ENCODE results near the gene IL34.
"Not testable (repeated sequence)": the region's sequence is repeated elsewhere in the genome, so short reads cannot be mapped to it uniquely, and the experiment has no call there.

Gene IL34

DNA sequence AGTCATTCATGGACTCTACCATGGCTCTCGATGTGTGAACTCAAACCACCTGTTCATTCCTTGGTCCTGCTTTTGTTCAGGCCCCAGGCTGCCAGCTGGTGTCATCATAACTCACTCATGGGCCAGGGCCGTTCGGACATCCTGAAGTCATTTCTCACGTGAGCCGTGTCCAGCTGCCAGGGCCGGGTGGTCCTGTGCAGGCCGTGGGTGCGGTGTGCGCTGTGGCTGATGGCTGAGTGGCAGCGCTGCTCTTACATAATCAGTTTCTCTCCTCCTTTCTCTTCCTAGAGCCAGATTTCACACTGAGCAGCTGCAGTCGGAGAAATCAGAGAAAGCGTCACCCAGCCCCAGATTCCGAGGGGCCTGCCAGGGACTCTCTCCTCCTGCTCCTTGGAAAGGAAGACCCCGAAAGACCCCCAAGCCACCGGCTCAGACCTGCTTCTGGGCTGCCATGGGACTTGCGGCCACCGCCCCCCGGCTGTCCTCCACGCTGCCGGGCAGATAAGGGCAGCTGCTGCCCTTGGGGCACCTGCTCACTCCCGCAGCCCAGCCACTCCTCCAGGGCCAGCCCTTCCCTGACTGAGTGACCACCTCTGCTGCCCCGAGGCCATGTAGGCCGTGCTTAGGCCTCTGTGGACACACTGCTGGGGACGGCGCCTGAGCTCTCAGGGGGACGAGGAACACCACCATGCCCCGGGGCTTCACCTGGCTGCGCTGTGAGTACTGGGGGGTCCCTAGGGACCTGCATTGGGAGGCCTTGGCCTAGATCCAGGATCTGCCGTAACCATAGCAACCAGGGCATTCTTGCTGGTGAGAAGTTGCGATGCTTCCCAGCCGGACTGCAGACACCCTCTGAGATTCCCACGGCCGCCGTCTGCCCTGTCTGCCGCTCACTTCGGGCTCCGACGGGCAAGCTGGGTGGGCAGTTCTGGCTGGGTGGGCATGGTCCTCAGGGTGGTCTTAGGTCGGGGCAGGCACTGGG, at the start of gene IL34:
Gene IL34, plus strand, starts transcription at position 300 of the 982 bp plus-strand sequence. Its CDS starts 389 bp downstream, at position 689.
- ATAC-seq = no peak

DNA sequence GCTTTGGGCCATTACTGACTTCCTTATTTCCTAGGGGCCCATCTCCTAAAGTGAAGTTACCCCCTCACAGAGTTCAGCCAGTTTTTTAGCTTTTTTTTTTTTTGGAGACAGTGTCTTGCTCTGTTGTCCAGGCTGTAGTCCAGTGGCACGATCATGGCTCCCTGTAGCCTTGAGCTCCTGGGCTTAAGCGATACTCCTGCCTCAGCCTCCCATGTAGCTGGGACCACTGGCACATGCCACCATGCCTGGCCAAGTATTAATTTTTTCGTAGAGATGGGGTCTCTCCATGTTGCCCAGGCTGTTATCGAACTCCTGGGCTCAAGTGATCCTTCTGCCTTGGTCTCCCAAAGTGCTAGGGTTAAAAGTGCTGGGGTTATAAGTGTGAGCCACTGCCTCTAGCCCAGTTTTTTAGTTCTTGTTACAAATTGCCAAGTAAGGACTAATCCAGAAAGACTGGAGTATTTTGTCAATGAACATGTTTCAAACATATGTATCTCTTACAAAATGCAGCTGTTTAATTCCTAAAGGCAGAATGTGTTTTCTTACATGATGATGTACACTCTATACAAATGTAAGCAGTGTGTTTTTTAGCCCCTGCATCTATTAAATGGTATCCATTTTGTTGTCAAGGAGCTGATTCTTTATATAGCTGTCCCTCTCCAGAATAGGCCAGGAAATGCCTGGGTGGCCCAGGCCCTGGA, 49.1 kb upstream of the IL34 start:
- ATAC-seq = no peak

DNA sequence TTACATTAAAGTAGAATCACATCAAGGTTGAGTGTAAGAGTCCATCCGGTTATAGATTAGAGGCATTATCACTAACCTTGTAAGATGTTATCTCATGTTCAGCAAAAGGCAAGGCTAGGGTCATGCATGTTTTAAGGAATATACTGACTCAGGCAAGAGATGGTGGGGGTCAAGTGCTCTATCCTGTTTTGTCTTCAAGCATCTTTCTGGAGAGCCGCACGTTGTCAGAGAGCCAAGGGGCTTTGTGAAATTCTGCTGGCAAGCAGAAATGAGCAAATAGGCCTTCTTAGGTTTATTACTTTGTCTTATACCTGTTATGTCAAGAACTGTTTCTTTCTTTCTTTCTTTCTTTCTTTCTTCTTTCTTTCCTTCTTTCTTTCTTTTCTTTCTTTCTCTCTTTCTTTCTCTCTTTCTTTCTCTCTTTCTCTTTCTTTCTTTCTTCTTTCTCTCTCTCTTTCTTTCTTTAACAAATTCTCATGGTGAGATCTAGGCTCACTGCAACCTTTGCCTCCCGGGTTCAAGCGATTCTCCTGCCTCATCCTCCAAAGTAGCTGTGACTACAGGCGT, 47.3 kb upstream of the IL34 start:
- no peak for ATAC-seq

DNA sequence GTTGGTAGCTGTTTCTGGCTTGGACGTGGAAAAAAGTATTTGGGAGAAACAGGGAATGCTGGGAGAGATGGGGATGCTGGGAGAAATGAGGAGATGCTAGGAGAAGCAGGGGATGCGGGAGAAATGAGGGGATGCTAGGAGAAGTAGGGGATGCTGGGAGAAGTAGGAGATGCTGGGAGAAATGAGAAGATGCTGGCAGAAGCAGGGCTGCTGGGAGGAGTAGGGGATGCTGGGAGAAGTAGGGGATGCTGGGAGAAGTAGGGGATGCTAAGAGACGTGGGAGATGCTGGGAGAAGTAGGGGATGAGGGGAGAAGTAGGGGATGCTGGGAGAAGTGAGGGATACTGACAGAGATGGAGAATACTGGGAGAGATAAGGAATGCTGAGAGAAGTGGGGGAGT, 45.6 kb upstream of the IL34 start:
- no peak for ATAC-seq

DNA sequence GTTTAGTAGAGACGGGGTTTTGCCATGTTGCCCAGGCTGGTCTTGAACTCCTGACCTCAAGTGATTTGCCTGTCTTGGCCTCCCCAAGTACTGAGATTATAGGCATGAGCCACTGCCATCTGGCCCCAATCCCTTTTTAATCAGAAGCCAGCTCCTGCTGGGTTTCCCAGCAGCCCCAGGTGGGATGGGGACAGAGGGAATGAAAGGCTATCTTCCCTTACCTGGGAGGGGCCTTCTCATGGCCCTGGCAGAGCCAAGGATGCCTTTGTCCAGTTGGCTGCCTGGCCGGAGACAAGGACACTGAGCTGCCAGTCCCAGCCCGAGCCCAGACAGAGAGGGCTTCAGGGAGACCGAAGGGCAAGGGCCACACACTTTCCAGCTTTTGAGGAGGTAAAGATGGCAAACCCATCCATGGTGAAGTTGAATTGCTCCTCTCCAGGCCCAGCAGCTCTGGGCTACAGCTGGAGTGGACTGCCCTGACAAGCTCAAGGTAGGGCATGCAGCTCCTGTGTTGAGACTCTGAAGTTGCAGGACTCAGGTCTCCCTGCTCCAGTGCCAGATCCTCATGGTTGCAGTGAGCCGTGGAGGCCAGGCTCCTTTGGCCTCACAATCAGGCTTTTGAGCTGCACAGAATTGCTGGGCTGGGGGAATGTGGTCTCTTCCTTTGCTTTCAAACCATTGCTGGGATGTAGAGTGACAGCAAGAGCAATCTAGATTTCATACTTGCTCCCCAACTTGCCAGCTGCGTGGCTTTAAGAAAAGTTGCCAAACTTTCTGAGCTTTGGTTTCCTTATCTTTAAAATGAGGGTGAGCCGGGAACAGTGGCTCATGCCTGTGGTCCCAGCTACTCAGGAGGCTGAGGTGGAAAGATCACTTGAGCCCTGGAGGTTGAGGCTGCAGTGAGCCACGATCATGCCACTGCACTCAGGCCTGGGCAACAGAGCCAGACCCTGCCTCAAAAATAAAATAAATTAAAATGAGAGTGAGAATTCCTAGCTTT, 44.5 kb upstream of the IL34 start:
- ATAC-seq = no peak

DNA sequence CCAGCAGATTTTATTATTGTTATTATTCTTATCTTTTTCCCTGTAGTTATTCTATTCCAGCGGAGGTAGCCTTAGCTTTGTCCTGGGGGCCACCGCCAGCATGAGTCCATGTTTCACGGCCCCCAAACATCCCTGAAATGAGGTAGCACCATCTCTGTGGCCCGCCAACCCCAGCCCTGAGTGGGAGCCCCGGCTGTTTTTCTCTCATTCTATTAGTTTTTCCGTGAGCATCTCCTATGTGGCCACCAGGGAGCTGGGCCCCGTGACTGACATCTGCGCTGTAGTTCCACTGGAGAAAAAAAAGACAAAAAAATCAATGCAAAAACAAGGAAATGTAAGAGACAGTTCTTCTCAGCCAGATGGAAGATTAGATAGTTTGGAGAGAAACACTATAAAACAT, 43.5 kb upstream of the IL34 start:
- no peak for ATAC-seq

DNA sequence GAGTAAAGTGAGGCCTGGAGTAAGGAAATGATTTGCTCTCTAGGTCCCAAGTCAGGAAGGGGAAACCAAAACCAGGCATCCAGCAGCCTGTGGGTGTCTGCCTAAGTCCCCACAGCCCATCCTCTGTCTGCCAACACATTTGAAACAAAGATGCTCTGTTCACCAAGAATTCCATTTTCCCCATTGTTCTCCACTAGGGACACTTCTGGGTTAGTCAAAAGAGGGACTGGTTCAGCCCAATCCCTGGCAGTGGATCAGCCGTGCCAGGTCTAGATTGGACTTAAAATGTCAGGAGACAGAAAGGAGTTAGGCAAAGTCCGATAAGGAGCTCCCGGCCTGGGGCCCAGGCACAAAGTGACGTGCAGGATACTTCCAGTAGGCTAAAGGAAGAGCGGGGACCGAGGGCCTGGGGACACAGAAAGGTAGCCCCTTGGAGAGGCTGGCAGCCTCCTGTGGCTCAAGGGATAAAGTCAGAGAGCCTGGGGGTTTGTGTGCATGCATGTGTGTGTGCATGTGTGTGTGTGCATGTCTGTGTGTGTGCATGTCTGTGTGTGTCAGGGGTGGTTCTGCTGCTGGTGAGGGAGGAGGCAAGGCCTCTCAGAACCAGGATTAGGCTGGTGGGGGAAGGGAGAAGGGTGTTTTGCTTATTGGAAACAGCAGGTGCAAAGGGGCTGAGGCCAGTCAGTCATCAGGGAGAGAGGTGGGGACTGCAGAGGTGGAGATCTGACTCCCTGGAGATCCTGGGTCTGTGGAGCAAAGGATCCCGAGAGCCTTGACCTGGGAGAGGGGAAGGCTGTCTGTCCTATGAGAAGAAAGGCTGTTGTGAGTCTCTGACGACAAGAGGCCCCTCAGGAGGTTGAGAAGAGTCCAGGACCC, 41.7 kb upstream of the IL34 start:
- no peak for ATAC-seq

DNA sequence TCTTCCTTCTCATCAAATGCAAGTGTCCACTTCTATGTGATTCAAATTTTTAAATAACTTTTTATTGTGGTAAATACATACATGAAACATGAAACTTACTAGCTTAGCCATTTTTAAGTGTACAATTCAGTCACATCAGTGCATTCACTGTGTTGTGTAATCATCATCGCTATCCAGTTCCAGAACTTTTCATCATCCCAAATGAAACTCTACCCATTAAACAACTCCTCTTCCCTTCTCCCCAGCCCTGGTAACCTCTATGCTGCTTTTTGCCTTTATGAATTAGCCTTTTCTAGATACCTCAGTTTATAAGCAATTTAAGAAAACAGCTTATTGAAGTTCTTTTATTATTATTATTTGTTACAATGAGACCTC, 41.1 kb upstream of the IL34 start:
- no peak for ATAC-seq

DNA sequence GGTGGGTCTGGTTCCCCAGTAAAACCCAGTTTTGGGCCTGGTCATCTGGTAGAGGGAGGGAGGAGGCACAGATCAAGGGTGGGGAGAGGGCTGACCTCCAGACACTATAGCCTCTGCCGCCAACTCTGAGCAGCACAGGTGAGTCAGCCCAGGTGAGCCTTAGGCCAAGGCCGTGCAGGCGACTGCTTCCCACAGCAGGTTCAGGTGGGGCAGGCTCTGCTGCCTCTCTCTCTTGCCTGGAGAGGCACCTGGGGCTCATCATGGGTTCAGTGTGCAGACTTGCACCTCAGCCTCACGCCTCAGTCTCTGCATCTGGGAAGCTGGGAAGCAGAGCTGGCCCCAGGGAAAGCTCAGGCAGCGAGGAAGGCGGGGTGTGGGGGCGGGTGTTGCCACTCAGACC, 37.8 kb upstream of the IL34 start:
- ATAC-seq = no peak

DNA sequence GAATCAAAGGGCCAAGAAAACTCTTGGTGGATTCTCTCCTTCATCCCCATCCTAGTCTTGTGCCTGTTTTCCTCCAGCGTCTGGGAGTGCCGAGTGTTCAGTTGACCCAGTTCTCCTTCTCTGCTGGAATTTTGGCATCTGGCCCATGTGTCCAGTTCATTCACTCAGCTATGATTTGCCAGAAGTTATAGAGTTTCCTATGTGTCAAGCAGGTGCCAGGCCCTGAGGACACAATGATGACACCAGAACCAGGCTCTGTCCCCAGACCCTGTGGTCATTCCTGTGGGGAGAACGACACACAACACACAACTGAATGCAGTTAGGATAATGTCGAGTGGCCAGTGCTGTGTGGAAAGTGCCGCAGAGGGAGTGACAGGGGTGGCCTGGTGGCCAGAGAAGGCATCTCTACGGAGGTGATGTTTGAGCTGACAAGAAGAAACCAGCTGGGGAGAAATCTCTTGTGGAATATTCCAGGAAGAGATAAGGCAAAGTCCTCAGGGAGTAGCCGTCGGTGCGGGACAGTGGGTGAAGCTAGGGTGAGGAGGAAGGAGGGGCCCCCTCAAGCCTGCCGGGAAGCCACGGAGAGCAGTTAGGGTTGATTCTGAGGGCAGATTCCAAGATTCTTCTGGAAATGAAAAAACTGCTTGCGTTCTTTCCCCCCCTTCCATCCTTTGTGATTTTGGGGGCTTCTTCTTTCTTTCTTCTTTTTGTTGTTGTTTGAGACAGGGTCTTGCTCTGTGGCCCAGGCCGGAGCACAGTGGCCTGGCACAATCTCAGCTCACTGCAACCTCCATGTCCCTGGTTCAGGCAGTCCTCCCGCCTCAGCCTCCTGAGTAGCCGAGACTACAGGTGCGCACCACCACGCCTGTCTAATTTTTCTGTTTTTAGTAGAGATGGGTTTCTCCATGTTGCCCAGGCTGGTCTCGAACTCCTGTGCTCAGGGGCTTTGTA, 35.8 kb upstream of the IL34 start:
- ATAC-seq = no peak

DNA sequence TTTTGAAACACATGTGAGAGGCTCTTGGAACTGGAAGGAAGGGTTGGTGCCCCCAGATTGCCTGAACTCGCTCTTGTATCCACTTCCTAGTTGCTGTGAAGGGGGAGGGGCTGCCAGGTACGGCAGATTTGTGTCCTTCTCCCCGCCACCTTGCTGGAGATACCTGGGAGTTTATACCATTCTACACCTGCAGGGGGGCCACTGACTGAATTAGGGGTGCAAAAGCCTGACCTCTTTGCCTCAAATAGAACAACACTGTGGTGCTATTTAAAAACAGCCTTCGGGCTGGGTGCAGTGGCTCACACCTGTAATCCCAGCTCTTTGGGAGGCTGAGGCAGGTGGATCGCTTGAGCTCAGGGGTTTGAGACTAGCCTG, 35.1 kb upstream of the IL34 start:
- ATAC-seq = no peak

DNA sequence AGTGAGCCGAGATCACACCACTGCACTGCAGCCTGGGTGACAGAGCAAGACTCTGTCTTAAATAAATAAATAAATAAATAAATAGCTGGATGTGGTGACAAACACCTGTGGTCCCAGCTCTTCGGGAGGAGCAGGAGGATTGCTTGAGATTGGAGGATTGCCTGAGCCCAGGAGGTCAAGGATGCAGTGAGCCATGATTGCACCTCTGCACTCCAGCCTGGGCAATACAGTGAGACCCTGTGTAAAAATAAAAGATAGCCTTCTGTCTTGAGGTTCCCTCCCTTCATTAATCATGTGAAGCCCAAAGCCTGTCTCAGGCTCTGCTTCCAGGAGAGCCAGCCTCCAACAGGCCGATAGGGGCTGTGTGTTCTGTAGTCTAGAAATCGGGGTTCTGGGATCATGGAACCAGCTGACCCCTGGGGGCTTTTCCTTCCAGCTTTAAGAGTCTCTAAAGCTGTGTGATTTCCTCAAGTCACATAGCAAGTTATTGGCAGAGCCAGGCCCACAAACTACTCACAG, 34.5 kb upstream of the IL34 start:
- no peak for ATAC-seq

DNA sequence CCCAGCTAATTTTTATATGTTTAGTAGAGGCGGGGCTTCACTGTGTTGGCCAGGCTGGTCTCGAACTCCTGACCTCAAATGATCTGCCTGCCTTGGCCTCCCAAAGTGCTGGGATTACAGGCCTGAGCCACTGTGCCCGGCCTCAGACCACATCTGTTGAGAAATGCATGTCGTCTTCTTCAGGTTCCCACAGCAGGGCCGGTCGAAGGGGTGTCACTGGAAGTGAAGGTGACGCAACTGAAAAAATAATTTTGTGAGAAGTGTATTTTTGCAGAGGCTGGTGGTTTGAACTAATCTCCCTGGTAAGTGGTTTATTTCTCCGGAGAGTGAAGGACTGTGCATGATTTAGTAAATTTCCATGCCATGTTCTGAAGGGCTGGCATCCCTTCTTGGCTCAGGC, 33.4 kb upstream of the IL34 start:
- ATAC-seq = no peak

DNA sequence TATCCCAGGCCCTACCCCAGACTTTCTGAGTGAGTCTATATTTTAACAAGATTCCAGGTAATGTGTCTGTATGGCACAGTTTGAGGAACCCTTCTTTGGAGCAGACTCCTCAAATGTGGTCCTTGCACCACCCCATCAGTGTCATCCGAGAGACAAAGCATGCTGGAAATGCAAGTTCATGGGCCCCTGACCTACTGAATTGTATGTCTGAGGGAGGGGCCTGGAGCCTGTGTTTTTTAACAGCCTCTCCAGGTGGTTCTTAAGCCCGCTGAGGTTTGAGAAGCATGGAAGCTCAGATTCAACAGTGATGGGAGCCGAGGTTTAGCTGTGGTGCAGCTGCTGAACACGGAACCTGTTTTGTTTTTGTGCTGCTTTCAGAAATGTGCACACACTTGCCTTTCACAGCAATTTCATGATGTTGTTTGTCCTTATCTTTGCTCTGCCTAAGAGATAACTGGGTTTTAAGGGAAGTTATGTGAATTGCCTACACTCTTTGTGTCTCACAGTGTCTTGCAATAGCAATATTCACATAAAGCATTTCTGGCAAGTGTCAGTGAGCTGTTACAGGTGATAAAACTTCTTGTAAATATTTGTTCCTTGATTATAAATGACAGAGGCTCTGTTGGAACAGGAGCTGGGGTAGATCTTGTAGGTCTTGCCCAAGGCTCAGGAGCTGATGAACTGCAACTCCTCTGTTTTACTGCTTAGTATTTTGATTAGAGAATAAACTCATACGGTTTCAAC, 32.0 kb upstream of the IL34 start:
- no peak for ATAC-seq

DNA sequence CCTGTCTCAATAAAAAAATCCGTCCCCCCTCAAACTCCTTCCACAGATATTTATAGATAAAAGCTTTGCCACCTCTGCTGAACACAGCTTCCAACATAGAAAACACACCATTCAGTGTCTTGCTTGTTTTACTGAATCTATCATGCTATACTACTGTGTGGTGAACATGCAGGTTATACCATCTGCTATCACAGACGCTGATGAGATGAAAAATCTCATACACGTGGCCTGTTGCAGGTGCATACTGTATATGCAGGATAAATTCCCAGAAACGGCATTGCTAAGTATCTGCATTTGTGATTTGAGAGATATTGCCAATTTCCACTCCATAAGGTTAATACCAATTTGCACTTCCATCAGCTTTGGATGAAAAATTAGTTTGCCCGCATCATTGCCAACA, 30.4 kb upstream of the IL34 start:
- no peak for ATAC-seq

DNA sequence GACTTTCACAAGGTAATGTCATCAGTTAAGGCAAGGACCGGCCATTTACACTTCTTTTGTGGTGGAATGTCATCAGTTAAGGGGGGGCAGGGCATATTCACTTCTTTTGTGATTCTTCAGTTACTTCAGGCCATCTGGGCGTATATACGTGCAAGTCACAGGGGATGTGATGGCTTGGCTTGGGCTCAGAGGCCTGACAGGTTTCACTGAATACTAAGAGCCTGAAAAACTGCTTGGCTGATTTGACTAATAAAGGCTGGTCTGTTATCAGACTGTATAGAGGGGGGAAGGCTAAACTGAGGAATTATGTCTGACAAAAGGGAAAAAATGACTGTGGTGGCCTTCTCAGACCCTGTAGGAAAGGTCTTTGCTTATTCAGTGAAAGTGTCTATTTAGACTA, 24.5 kb upstream of the IL34 start:
- not testable (repeated sequence) for ATAC-seq

DNA sequence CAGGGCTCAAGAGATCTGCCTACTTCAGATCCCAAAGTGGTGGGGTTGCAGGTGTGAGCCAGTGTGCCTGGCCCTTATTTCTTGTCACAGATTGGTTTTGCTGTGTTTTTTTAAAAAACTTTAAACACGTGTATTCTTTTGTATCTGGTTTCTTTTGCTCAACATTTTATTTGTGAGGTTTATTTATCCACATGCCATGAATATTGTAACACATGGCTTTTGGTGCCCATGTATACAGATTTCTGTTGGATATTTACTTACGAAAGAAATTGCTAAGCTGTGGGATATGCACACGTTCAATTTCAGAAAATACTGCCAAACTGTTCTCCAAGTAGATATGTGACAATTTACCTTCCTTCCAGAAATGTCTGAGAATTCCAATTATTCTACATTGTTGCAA, 18.7 kb upstream of the IL34 start:
- no peak for ATAC-seq

DNA sequence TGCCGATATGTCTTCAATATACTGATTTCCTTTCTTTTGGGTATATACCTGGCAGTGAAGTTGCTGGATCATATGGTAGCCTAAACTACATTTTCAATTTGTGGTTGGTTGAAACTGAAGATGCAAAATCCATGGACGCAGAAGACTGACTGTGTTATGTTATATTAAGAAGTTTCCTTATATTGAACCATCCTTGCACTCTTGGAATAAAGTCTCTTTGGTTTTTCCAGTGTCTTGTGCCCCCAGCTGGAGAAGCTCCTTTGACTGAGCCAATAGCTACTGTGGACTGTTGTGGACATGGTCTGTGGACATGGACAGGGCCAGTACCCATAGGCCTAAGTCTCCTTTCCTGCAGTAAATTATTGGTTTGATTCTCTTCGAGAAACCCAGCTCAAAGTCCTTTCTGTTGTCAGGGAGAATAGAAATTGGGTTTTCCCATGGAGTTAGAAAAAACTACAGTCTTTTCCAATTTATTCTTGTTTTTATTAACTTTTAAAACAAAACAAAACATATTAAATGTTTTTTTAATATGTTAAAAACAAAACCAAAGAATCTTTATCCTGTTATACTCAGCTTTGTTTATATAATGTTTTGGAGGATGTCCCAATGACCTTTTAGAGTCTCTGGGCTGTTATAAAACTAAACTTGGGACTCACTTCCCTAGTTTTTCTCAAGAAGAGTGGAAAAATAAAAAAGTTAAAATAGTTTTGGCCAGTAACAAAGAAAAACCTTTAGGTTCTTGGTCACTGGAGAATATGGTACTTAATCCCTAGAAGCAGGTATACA, 15.2 kb upstream of the IL34 start:
- no peak for ATAC-seq
